ENCODE results near the gene OR56A1. TPM values are rescaled to one million over a fixed set of nuclear protein-coding genes. Genes with fewer than 3 reads are reported as not detected.

Gene OR56A1
- total RNA-seq, 1 experiment from 2014 or later, result 0.04 TPM

DNA sequence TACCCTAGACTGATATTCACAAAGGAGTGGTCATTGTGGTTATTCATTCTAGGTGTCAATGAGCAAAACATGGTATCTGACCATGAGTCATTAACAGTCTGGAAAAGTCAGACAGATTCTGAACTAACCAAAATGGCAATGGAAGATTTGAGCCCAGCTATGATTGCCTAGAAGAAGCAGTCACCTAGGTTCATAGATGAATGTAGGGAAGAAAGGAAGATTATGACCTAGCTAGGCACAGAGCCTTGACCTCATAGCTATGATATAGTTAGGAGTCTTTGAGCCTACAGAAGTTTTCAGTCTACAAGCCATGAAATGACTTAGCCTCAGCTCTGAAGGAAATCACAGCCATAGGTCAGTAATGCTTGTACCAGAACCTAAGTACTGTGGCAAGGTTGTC lies 24.2 kb downstream of the OR56A1 start:
- ChIA-PET POLR2A (ENCODE audit: low non-redundant PET) (no interaction called here), CTCF (no interaction called here)
- Histone ChIP-seq H3K36me3 (ENCODE audit: insufficient read depth, low read length, poor library complexity, severe bottlenecking) (no peaks in the 10 kb centered on the region), H3K27me3 (replicated peaks; ENCODE audit: insufficient read depth, low read depth, low read length, poor library complexity) (peaks cover 11% of the 10 kb centered on the region), H3K4me3 (ENCODE audit: low read depth, low read length, poor library complexity, severe bottlenecking) (no peak overlapping the region), H3K27ac (ENCODE audit: low read depth, low read length, poor library complexity, severe bottlenecking) (no peak overlapping the region), H3K9me3 (ENCODE audit: low read depth, low read length, poor library complexity, severe bottlenecking) (no peaks in the 10 kb centered on the region), H3K4me1 (ENCODE audit: insufficient read depth, low read length, poor library complexity, severe bottlenecking) (no peaks in the 10 kb centered on the region)
- BruUV-seq (replicated peaks), result no TSS peak
- TF ChIP-seq, protein P1, sequence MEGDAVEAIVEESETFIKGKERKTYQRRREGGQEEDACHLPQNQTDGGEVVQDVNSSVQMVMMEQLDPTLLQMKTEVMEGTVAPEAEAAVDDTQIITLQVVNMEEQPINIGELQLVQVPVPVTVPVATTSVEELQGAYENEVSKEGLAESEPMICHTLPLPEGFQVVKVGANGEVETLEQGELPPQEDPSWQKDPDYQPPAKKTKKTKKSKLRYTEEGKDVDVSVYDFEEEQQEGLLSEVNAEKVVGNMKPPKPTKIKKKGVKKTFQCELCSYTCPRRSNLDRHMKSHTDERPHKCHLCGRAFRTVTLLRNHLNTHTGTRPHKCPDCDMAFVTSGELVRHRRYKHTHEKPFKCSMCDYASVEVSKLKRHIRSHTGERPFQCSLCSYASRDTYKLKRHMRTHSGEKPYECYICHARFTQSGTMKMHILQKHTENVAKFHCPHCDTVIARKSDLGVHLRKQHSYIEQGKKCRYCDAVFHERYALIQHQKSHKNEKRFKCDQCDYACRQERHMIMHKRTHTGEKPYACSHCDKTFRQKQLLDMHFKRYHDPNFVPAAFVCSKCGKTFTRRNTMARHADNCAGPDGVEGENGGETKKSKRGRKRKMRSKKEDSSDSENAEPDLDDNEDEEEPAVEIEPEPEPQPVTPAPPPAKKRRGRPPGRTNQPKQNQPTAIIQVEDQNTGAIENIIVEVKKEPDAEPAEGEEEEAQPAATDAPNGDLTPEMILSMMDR (conservative IDR thresholded peaks at IDR 0.05; ENCODE audit: low read depth, low read length), result no peak
- no peak for TF ChIP-seq EZH2 (IDR thresholded peaks at IDR 0.05; ENCODE audit: borderline replicate concordance, low read depth, low read length, poor library complexity, severe bottlenecking)
- intact Hi-C loops (cut with micrococcal nuclease; ENCODE audit: unreplicated experiment), result no loop called here
- no peak for DNase-seq (ENCODE audit: low spot score)

DNA sequence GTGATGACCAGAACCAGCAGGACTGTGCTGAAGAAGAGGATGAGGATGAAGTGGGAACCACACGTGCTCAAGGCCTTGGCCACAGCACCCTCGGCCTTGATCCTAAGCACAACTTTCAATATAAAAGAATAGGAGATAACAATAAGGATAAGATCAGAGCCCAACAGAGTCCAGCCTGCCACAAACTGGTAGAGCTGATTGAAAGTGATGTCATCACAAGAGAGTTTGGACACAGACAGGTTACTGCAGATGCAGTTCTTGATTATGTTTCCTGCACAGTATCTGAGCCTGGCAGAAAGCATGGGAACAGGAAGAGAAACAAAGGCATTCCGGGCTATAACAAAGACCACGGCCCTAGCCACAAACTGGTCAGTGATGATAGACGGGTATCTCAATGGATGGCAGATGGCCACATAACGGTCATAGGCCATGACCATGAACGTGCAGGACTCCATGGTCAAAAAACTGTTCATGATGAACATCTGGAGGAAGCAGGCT lies 28.3 kb downstream of the OR56A1 start:
- no TSS peak for BruUV-seq (replicated peaks)
- Histone ChIP-seq H3K4me1 (ENCODE audit: insufficient read depth, low read length, poor library complexity, severe bottlenecking) (no peaks in the 10 kb centered on the region), H3K4me3 (ENCODE audit: low read depth, low read length, poor library complexity, severe bottlenecking) (no peak overlapping the region), H3K36me3 (ENCODE audit: insufficient read depth, low read length, poor library complexity, severe bottlenecking) (no peaks in the 10 kb centered on the region), H3K27me3 (replicated peaks; ENCODE audit: insufficient read depth, low read depth, low read length, poor library complexity) (no peaks in the 10 kb centered on the region), H3K9me3 (ENCODE audit: low read depth, low read length, poor library complexity, severe bottlenecking) (no peaks in the 10 kb centered on the region), H3K27ac (ENCODE audit: low read depth, low read length, poor library complexity, severe bottlenecking) (no peak overlapping the region)
- TF ChIP-seq, protein P1 (conservative IDR thresholded peaks at IDR 0.05; ENCODE audit: low read depth, low read length), result no peak
- no peak for TF ChIP-seq EZH2 (IDR thresholded peaks at IDR 0.05; ENCODE audit: borderline replicate concordance, low read depth, low read length, poor library complexity, severe bottlenecking)
- intact Hi-C loops (cut with micrococcal nuclease; ENCODE audit: unreplicated experiment), result no loop called here
- ChIA-PET CTCF (no interaction called here), POLR2A (ENCODE audit: low non-redundant PET) (no interaction called here)
- no peak for DNase-seq (ENCODE audit: low spot score)

DNA sequence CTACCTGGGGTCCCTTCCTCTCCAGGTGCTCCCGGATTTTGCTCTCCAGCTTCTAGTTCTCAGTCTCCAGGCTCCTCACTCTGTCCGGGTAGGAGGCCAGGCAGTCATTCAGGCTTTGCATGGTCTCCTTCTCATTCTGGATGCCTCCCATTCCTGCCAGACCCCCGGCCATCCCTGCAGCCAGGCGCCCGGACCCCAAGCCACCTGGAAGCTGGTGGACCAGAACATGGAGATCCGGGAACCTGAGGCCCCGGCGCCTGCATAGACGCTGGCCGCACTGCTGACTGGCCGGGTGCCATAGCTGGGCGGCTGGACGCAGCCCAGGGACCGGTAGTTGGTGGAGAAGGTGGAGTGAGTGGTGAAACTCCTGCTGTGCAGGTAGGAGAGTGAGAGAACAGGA lies 35.8 kb downstream of the OR56A1 start:
- no TSS peak for BruUV-seq (replicated peaks)
- no peak for DNase-seq (ENCODE audit: low spot score)
- Histone ChIP-seq H3K9me3 (ENCODE audit: low read depth, low read length, poor library complexity, severe bottlenecking) (no peaks in the 10 kb centered on the region), H3K4me1 (ENCODE audit: insufficient read depth, low read length, poor library complexity, severe bottlenecking) (no peaks in the 10 kb centered on the region), H3K27me3 (replicated peaks; ENCODE audit: insufficient read depth, low read depth, low read length, poor library complexity) (no peaks in the 10 kb centered on the region), H3K36me3 (ENCODE audit: insufficient read depth, low read length, poor library complexity, severe bottlenecking) (no peaks in the 10 kb centered on the region), H3K4me3 (ENCODE audit: low read depth, low read length, poor library complexity, severe bottlenecking) (no peak overlapping the region), H3K27ac (ENCODE audit: low read depth, low read length, poor library complexity, severe bottlenecking) (no peak overlapping the region)
- intact Hi-C loops (cut with micrococcal nuclease; ENCODE audit: unreplicated experiment), result loop anchor here (10.0 kb wide), 1 partner anchor 360 kb away; no protein-coding TSS in a partner anchor
- ChIA-PET CTCF (no interaction called here), POLR2A (ENCODE audit: low non-redundant PET) (no interaction called here)
- TF ChIP-seq, protein P1 (conservative IDR thresholded peaks at IDR 0.05; ENCODE audit: low read depth, low read length), result no peak
- TF ChIP-seq EZH2 (IDR thresholded peaks at IDR 0.05; ENCODE audit: borderline replicate concordance, low read depth, low read length, poor library complexity, severe bottlenecking), result no peak

All from A673 (cell line).